Astrocyte (in vitro differentiated cells and primary cell): Measurements from ENCODE around the gene SYT17. TPM values are rescaled to one million over a fixed set of nuclear protein-coding genes. Genes with fewer than 3 reads are reported as not detected.

Source experiments
- DNase-seq: peaks from one replicate; pipeline ENCODE4 v3.0.0-alpha.2; 2010; ENCODE audit warnings: low read depth
- FAIRE-seq: peaks from 2 replicates; lab custom pipeline; 2011; peaks lifted over from hg19 to GRCh38; lab: Jason Lieb, UNC
- H2AFZ ChIP-seq: 2 replicates; pipeline ENCODE4 v1.6.0; 2012; ENCODE audit warnings: low read depth, low read length, inconsistent platforms
- H3K27ac ChIP-seq: 2 replicates; pipeline ENCODE4 v1.5.1; 2011; ENCODE audit warnings: low read depth, low read length, inconsistent platforms
- H3K27me3 ChIP-seq: 2 replicates; pipeline ENCODE4 v1.6.0; 2011; ENCODE audit warnings: low read length, inconsistent platforms; ENCODE audit not compliant: insufficient read depth
- H3K36me3 ChIP-seq: 2 replicates; pipeline ENCODE4 v1.5.1; 2011; ENCODE audit warnings: low read length, inconsistent platforms; ENCODE audit not compliant: insufficient read depth
- H3K4me1 ChIP-seq: 2 replicates; pipeline ENCODE4 v1.5.1; 2011; ENCODE audit warnings: low read length, inconsistent platforms; ENCODE audit not compliant: insufficient read depth
- H3K4me2 ChIP-seq: 2 replicates; pipeline ENCODE4 v1.6.0; 2012; ENCODE audit warnings: low read length, inconsistent platforms
- H3K4me3 ChIP-seq: 2 replicates; pipeline ENCODE4 v1.5.1; 2011; ENCODE audit warnings: low read depth, mild to moderate bottlenecking, low read length, inconsistent platforms; ENCODE audit not compliant: insufficient read depth
- H3K79me2 ChIP-seq: 2 replicates; pipeline ENCODE4 v1.6.0; 2012; ENCODE audit warnings: mild to moderate bottlenecking, low read length, inconsistent platforms; ENCODE audit not compliant: insufficient read depth
- H3K9ac ChIP-seq: 2 replicates; pipeline ENCODE4 v1.6.0; 2012; ENCODE audit warnings: mild to moderate bottlenecking, low read length, inconsistent platforms
- H3K9me3 ChIP-seq: 2 replicates; pipeline ENCODE4 v1.5.1; 2012; ENCODE audit warnings: low read depth, mild to moderate bottlenecking, low read length, inconsistent platforms; ENCODE audit not compliant: insufficient read depth
- H4K20me1 ChIP-seq: 2 replicates; pipeline ENCODE4 v1.6.0; 2012; ENCODE audit warnings: low read length, inconsistent platforms; ENCODE audit not compliant: insufficient read depth
- H3K27ac Mint-ChIP-seq: one replicate; pipeline ENCODE4 v1.8.0; 2021; ENCODE audit warnings: mild to moderate bottlenecking, mixed read lengths; ENCODE audit not compliant: unreplicated experiment
- H3K27me3 Mint-ChIP-seq: one replicate; pipeline ENCODE4 v1.8.0; 2021; ENCODE audit warnings: low read depth, mixed read lengths; ENCODE audit not compliant: unreplicated experiment
- H3K36me3 Mint-ChIP-seq: one replicate; pipeline ENCODE4 v1.8.0; 2021; ENCODE audit warnings: low read depth, mixed read lengths; ENCODE audit not compliant: unreplicated experiment
- H3K4me1 Mint-ChIP-seq: one replicate; pipeline ENCODE4 v1.8.0; 2021; ENCODE audit warnings: low read depth, mixed read lengths; ENCODE audit not compliant: unreplicated experiment
- H3K4me3 Mint-ChIP-seq: one replicate; pipeline ENCODE4 v1.8.0; 2021; ENCODE audit warnings: mild to moderate bottlenecking, moderate library complexity, mixed read lengths; ENCODE audit not compliant: unreplicated experiment
- H3K9me3 Mint-ChIP-seq: one replicate; pipeline ENCODE4 v1.8.0; 2021; ENCODE audit warnings: mild to moderate bottlenecking, mixed read lengths; ENCODE audit not compliant: unreplicated experiment
- EZH2 ChIP-seq: IDR thresholded peaks from 2 replicates; pipeline ENCODE4 v1.6.1; 2012; ENCODE audit warnings: mild to moderate bottlenecking, low read length, inconsistent platforms; ENCODE audit not compliant: insufficient read depth
- total RNA-seq: library from RNA; stranded (reverse); gene quantifications from 2 replicates; pipeline ENCODE4 v1.2.1, GENCODE V29; 2021
- TF ChIP-seq, protein P1 (sequence below): IDR thresholded peaks from 2 replicates; pipeline ENCODE4 v1.5.1; 2011; ENCODE audit warnings: low read depth, mild to moderate bottlenecking, inconsistent platforms, low read length, moderate library complexity; ENCODE audit not compliant: insufficient read depth

SYT17 gene
- total RNA-seq, 1 donor from 2014 or later, result 4.8 TPM

DNA sequence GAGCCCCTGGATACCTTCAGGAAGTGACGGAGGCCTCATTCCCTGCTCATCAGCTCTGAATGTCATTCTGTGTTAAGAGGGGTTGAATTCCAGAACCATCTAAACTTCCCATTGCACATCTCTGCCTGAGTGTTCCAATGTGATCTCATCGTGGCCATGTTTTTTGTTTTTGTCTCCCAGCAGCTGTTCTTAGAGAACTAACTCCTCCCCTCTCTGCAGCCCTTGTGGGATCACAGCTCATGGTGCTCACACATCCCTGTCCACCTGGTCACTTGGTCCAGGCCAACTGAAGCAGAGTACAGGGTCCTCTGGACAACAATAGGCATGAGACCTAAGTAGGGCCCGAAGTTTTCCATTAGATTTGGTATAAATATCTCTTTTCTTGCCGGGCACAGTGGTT is 6.0 kb upstream of the SYT17 start:
- H3K27ac ChIP-seq, result no peak overlapping the region
- H3K27me3 ChIP-seq, result peaks cover 3% of the 10 kb centered on the region
- H2AFZ ChIP-seq, result no peak overlapping the region
- no peaks in the 10 kb centered on the region for H3K79me2 ChIP-seq
- H4K20me1 ChIP-seq, result no peaks in the 10 kb centered on the region
- no peaks in the 10 kb centered on the region for H3K9me3 ChIP-seq
- H3K4me2 ChIP-seq, result no peak overlapping the region
- H3K4me3 Mint-ChIP-seq, result no peak overlapping the region
- H3K4me1 Mint-ChIP-seq, result peaks cover 3% of the 10 kb centered on the region
- FAIRE-seq (no peak), DNase-seq (no peak)
- TF ChIP-seq EZH2, result no peak
- TF ChIP-seq, protein P1, sequence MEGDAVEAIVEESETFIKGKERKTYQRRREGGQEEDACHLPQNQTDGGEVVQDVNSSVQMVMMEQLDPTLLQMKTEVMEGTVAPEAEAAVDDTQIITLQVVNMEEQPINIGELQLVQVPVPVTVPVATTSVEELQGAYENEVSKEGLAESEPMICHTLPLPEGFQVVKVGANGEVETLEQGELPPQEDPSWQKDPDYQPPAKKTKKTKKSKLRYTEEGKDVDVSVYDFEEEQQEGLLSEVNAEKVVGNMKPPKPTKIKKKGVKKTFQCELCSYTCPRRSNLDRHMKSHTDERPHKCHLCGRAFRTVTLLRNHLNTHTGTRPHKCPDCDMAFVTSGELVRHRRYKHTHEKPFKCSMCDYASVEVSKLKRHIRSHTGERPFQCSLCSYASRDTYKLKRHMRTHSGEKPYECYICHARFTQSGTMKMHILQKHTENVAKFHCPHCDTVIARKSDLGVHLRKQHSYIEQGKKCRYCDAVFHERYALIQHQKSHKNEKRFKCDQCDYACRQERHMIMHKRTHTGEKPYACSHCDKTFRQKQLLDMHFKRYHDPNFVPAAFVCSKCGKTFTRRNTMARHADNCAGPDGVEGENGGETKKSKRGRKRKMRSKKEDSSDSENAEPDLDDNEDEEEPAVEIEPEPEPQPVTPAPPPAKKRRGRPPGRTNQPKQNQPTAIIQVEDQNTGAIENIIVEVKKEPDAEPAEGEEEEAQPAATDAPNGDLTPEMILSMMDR, result no peak
- H3K36me3 ChIP-seq, result no peaks in the 10 kb centered on the region
- H3K27me3 Mint-ChIP-seq, result peaks cover 26% of the 10 kb centered on the region
- H3K36me3 Mint-ChIP-seq, result no peaks in the 10 kb centered on the region
- H3K27ac Mint-ChIP-seq, result no peak overlapping the region
- H3K4me1 ChIP-seq, result no peaks in the 10 kb centered on the region
- H3K9me3 Mint-ChIP-seq, result peaks cover 4% of the 10 kb centered on the region
- H3K4me3 ChIP-seq, result no peak overlapping the region
- no peak overlapping the region for H3K9ac ChIP-seq

DNA sequence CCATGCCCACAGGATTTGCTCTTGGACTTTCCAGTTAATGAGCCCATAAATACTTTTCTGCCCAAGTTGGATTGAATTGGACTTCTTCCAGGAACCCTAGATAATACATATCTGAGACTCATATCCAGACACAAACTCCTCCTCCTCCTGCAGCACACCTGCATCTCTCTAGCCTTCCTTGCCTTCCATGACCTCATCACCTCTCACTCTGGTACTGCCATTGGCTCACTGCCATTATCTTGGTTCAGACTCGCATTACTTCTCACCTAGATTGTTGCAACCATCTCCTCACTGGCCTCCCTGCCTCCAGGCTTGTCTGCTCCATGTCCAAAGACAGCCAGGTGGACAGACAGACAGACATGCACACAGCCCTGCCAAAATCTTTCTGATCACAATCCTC is 4.8 kb upstream of the SYT17 start:
- TF ChIP-seq EZH2, result no peak
- TF ChIP-seq, protein P1, result no peak
- H3K9me3 Mint-ChIP-seq, result peaks cover 4% of the 10 kb centered on the region
- no peak for FAIRE-seq

DNA sequence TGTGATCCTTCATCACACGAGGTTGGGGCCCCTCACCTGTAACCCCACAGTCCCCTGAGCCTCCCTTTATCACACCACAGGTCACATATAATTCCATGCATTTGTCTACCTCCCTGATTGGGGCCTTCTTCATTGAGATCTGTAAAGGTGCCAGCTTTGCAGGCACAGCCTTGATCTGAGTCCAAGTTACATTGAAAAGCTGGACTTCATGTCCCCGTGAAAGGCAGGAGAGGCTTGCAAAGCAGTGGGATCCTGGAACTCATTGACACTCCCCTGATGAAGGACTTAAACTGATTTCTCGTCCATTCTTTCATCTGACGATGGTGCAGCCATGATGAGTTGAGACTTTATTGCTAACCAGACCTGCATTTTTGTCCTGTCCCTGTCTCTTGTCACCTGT is 3.8 kb upstream of the SYT17 start:
- no peak overlapping the region for H3K4me2 ChIP-seq
- Mint-ChIP-seq H3K4me1 (peaks cover 3% of the 10 kb centered on the region), H3K36me3 (no peaks in the 10 kb centered on the region), H3K4me3 (no peak overlapping the region), H3K27me3 (peaks cover 12% of the 10 kb centered on the region), H3K9me3 (peaks cover 4% of the 10 kb centered on the region), H3K27ac (no peak overlapping the region)
- H3K9ac ChIP-seq, result no peak overlapping the region
- H3K27ac ChIP-seq, result no peak overlapping the region
- H3K36me3 ChIP-seq, result no peaks in the 10 kb centered on the region
- peaks cover 3% of the 10 kb centered on the region for H3K27me3 ChIP-seq
- no peak for TF ChIP-seq EZH2
- TF ChIP-seq, protein P1, result no peak
- no peak overlapping the region for H3K4me3 ChIP-seq
- DNase-seq (no peak), FAIRE-seq (no peak)
- H3K4me1 ChIP-seq, result peaks cover 3% of the 10 kb centered on the region
- H3K9me3 ChIP-seq, result no peaks in the 10 kb centered on the region
- H4K20me1 ChIP-seq, result no peaks in the 10 kb centered on the region
- H2AFZ ChIP-seq, result no peak overlapping the region
- H3K79me2 ChIP-seq, result no peaks in the 10 kb centered on the region

More for the DNA sequence above, 4.8 kb upstream of the SYT17 start:
- no peaks in the 10 kb centered on the region for H3K9me3 ChIP-seq
- no peaks in the 10 kb centered on the region for H3K36me3 ChIP-seq
- no peak overlapping the region for H3K9ac ChIP-seq
- no peaks in the 10 kb centered on the region for H4K20me1 ChIP-seq
- no peaks in the 10 kb centered on the region for H3K79me2 ChIP-seq
- peaks cover 3% of the 10 kb centered on the region for H3K4me1 ChIP-seq
- H3K4me2 ChIP-seq, result no peak overlapping the region
- no peak for DNase-seq
- H3K27ac ChIP-seq, result no peak overlapping the region
- H3K27ac Mint-ChIP-seq, result no peak overlapping the region
- no peak overlapping the region for H3K4me3 ChIP-seq
- H3K4me3 Mint-ChIP-seq, result no peak overlapping the region
- peaks cover 19% of the 10 kb centered on the region for H3K27me3 Mint-ChIP-seq
- peaks cover 3% of the 10 kb centered on the region for H3K4me1 Mint-ChIP-seq
- no peaks in the 10 kb centered on the region for H3K36me3 Mint-ChIP-seq
- no peak overlapping the region for H2AFZ ChIP-seq
- H3K27me3 ChIP-seq, result no peaks in the 10 kb centered on the region
